CD4-positive, alpha-beta memory T cell (primary cell): Measurements from ENCODE around the gene AXL. TPM values are rescaled to one million over a fixed set of nuclear protein-coding genes. Genes with fewer than 3 reads are reported as not detected.
"Not testable (repeated sequence)": the region's sequence is repeated elsewhere in the genome, so short reads cannot be mapped to it uniquely, and the experiment has no call there.

Source experiments
- CTCF ChIA-PET: fragments of 350-600 bp; sonication (Branson Sonifier 250); formaldehyde crosslinking; loops from one replicate; lab custom pipeline; 2021; ENCODE audit warnings: inconsistent platforms; ENCODE audit not compliant: partially characterized antibody; lab: Charles Lee
- POLR2A ChIA-PET: fragments of 350-600 bp; sonication (Branson Sonifier 250); formaldehyde crosslinking; loops from one replicate; lab custom pipeline; 2021; ENCODE audit not compliant: partially characterized antibody; lab: Charles Lee
- DNase-seq, 5 donors: peaks; one replicate each; pipeline versions ENCODE4 v3.0.0 to v3.0.0-alpha.2; 2020 to 2022; ENCODE audit warnings: mixed read lengths in 1 of 5
- H3K27ac ChIP-seq: one replicate; pipeline ENCODE4 v1.7.0; 2013; ENCODE audit warnings: low read depth, low read length
- H3K27me3 ChIP-seq: 2 replicates; pipeline ENCODE4 v1.7.0; 2013; ENCODE audit warnings: mild to moderate bottlenecking, low read length, moderate library complexity; ENCODE audit not compliant: insufficient read depth
- H3K36me3 ChIP-seq: 2 replicates; pipeline ENCODE4 v1.7.0; 2013; ENCODE audit warnings: mild to moderate bottlenecking, low read length, moderate library complexity; ENCODE audit not compliant: insufficient read depth
- H3K4me1 ChIP-seq: 2 replicates; pipeline ENCODE4 v1.7.0; 2013; ENCODE audit warnings: mild to moderate bottlenecking, low read length, moderate library complexity; ENCODE audit not compliant: insufficient read depth
- H3K4me3 ChIP-seq, 2 donors: one replicate each; pipeline ENCODE4 v1.7.0; 2013; ENCODE audit warnings: low read length in 2 of 2, mild to moderate bottlenecking in 1 of 2
- H3K9me3 ChIP-seq, 2 donors: one replicate each; pipeline ENCODE4 v1.7.0; 2013; ENCODE audit warnings: low read length in 2 of 2, control low read depth in 1 of 2; ENCODE audit not compliant: control insufficient read depth in 1 of 2
- H3K27ac Mint-ChIP-seq, 7 donors: one replicate each; pipeline ENCODE4 v1.8.0; 2020 to 2021; ENCODE audit warnings: mixed read lengths in 7 of 7, mild to moderate bottlenecking in 6 of 7, inconsistent platforms in 3 of 7, moderate library complexity in 3 of 7
- H3K27me3 Mint-ChIP-seq, 2 donors: one replicate each; pipeline ENCODE4 v1.8.0; 2020 to 2021; ENCODE audit warnings: mixed read lengths in 2 of 2
- H3K36me3 Mint-ChIP-seq, 2 donors: one replicate each; pipeline ENCODE4 v1.8.0; 2020 to 2021; ENCODE audit warnings: mixed read lengths in 2 of 2, inconsistent platforms in 1 of 2, mild to moderate bottlenecking in 1 of 2
- H3K4me1 Mint-ChIP-seq, 4 donors: one replicate each; pipeline ENCODE4 v1.8.0; 2020 to 2021; ENCODE audit warnings: mixed read lengths in 4 of 4, mild to moderate bottlenecking in 1 of 4
- H3K4me3 Mint-ChIP-seq, 8 donors: one replicate each; pipeline ENCODE4 v1.8.0; 2020 to 2021; ENCODE audit warnings: mixed read lengths in 8 of 8, mild to moderate bottlenecking in 7 of 8, moderate library complexity in 6 of 8, inconsistent platforms in 3 of 8
- H3K9me3 Mint-ChIP-seq, 8 donors: one replicate each; pipeline ENCODE4 v1.8.0; 2020 to 2021; ENCODE audit warnings: mixed read lengths in 8 of 8, mild to moderate bottlenecking in 5 of 8, inconsistent platforms in 3 of 8, moderate library complexity in 1 of 8
- intact Hi-C: fragments of 100-400 bp; cut with micrococcal nuclease; formaldehyde crosslinking; loops from one replicate; pipeline ENCODE4 v1.15.1; 2023
- polyA plus RNA-seq, 2 donors: library from polyadenylated mRNA; unstranded; fragments of 300-500 nt; fragmentation: Illumina TruSeq; gene quantifications; one replicate each; pipeline ENCODE4 v1.2.3, GENCODE V29; 2021
- total RNA-seq, 2 experiments: library from RNA; stranded (reverse); gene quantifications; one replicate each; pipeline ENCODE4 v1.2.3, GENCODE V29; 2021

The AXL gene
- total RNA-seq (under 1 TPM in 1 of 2 experiments, not detected in 1; 0.32 TPM), polyA plus RNA-seq (under 1 TPM; 0.10 to 0.29 TPM)

- ChIA-PET CTCF (no interaction called here), POLR2A (no interaction called here)
- intact Hi-C loops: no loop called here
- H3K4me3 Mint-ChIP-seq: peak within 1 kb of the TSS in 1 of 8 donors; percentile 20
- no peaks in the 10 kb centered on the region for H3K9me3 ChIP-seq
- no peaks in the 10 kb centered on the region for H3K9me3 Mint-ChIP-seq
- DNase-seq: no peak
- H3K27ac Mint-ChIP-seq: peak within 1 kb of the TSS in 2 of 7 donors; percentile 36 to 39
- no peak within 1 kb of the TSS for H3K4me3 ChIP-seq
- H3K27ac ChIP-seq: no peak within 1 kb of the TSS
- H3K27me3 Mint-ChIP-seq: peaks cover 23 to 31% of the 10 kb centered on the region in 2 donors
- H3K4me1 ChIP-seq: no peaks in the 10 kb centered on the region
- H3K36me3 Mint-ChIP-seq: no peaks in the 10 kb centered on the region
- no peaks in the 10 kb centered on the region for H3K36me3 ChIP-seq
- H3K27me3 ChIP-seq: no peaks in the 10 kb centered on the region
- peaks cover 0 to 2% (median under 1%) of the 10 kb centered on the region in 4 donors for H3K4me1 Mint-ChIP-seq
Measured at GRCh38 chr19:41218615-41219507, at the start of gene AXL. Gene AXL (plus strand): TSS chr19:41219223. CDS start chr19:41219393, 170 bp downstream.

- no peak overlapping the region for H3K4me3 ChIP-seq
- DNase-seq: no peak
- ChIA-PET CTCF (interaction anchor here (0.7 to 0.8 kb wide), 2 partner anchors 32 to 398 kb away, joined by 3 read pairs; no protein-coding TSS in a partner anchor), POLR2A (no interaction called here)
- H3K27me3 ChIP-seq: no peaks in the 10 kb centered on the region
- H3K27ac ChIP-seq: no peak overlapping the region
- no peaks in the 10 kb centered on the region for H3K9me3 ChIP-seq
- Mint-ChIP-seq H3K9me3 (no peaks in the 10 kb centered on the region), H3K36me3 (no peaks in the 10 kb centered on the region), H3K4me3 (no peak overlapping the region), H3K4me1 (peaks cover 7 to 20% (median 10%) of the 10 kb centered on the region in 4 donors), H3K27ac (peak overlapping the region in 2 of 7 donors; percentile 9 to 32), H3K27me3 (peaks cover 0 to 2% of the 10 kb centered on the region in 2 donors)
- H3K36me3 ChIP-seq: no peaks in the 10 kb centered on the region
- H3K4me1 ChIP-seq: peaks cover 17% of the 10 kb centered on the region
- intact Hi-C loops: no loop called here
Measured at GRCh38 chr19:41172297-41173164, 46.5 kb upstream of the AXL start.

GRCh38 chr19:41174297-41174928, 44.6 kb upstream of the AXL start:
- Histone ChIP-seq H3K27me3 (no peaks in the 10 kb centered on the region), H3K4me3 (no peak overlapping the region), H3K27ac (no peak overlapping the region), H3K36me3 (no peaks in the 10 kb centered on the region), H3K4me1 (peaks cover 17% of the 10 kb centered on the region), H3K9me3 (no peaks in the 10 kb centered on the region)
- H3K36me3 Mint-ChIP-seq: no peaks in the 10 kb centered on the region
- DNase-seq: no peak
- peaks cover 6 to 20% (median 10%) of the 10 kb centered on the region in 4 donors for H3K4me1 Mint-ChIP-seq
- ChIA-PET POLR2A (no interaction called here), CTCF (no interaction called here)
- H3K4me3 Mint-ChIP-seq: no peak overlapping the region
- intact Hi-C loops: no loop called here
- peak overlapping the region in 2 of 7 donors; percentile 13 to 51 for H3K27ac Mint-ChIP-seq
- no peaks in the 10 kb centered on the region for H3K9me3 Mint-ChIP-seq
- no peaks in the 10 kb centered on the region for H3K27me3 Mint-ChIP-seq

- no peaks in the 10 kb centered on the region for H3K36me3 ChIP-seq
- CTCF ChIA-PET: interaction anchor here (1.0 to 1.1 kb wide), 2 partner anchors 10 to 541 kb away, joined by 3 read pairs; no protein-coding TSS in a partner anchor
- H3K4me3 ChIP-seq: no peak overlapping the region
- Mint-ChIP-seq H3K36me3 (no peaks in the 10 kb centered on the region), H3K4me3 (peak overlapping the region in 6 of 8 donors; percentile 31 to 68 (median 45)), H3K9me3 (no peaks in the 10 kb centered on the region), H3K4me1 (peaks cover 6 to 20% (median 10%) of the 10 kb centered on the region in 4 donors), H3K27ac (peak overlapping the region; percentile 28 to 87 (median 62)), H3K27me3 (no peaks in the 10 kb centered on the region)
- intact Hi-C loops: no loop called here
- H3K9me3 ChIP-seq: no peaks in the 10 kb centered on the region
- no peaks in the 10 kb centered on the region for H3K27me3 ChIP-seq
- H3K4me1 ChIP-seq: peaks cover 17% of the 10 kb centered on the region
- no peak overlapping the region for H3K27ac ChIP-seq
- peak in 4 of 5 donors; percentile 23 to 45 (median 36) for DNase-seq
- POLR2A ChIA-PET: interaction anchor here (1.6 kb wide), 1 partner anchor 87 kb away, joined by 6 read pairs; the partner anchor contains the start of gene HNRNPUL1
Measured at GRCh38 chr19:41175801-41176777, 42.9 kb upstream of the AXL start.

- peaks cover 6 to 18% (median 9%) of the 10 kb centered on the region in 4 donors for H3K4me1 Mint-ChIP-seq
- intact Hi-C loops, H3K9me3 Mint-ChIP-seq, CTCF ChIA-PET, H3K9me3 ChIP-seq, DNase-seq, H3K27me3 Mint-ChIP-seq, H3K4me3 ChIP-seq, H3K27me3 ChIP-seq, H3K36me3 Mint-ChIP-seq, POLR2A ChIA-PET, H3K27ac Mint-ChIP-seq, H3K27ac ChIP-seq, H3K4me3 Mint-ChIP-seq, H3K36me3 ChIP-seq: not testable (repeated sequence)
- H3K4me1 ChIP-seq: peaks cover 17% of the 10 kb centered on the region
Measured at GRCh38 chr19:41180173-41180572, 38.9 kb upstream of the AXL start.
